Stimulated activated naive B cell treated with anti-CD40 and anti-IgM and Interleukin-4, amounts not matched to agents 10 μg/mL and 1 μg/mL and 100 μg/mL, for 72 hours (primary cell): ENCODE measurements around the gene ADK.
"Not testable (repeated sequence)": the region's sequence is repeated elsewhere in the genome, so short reads cannot be mapped to it uniquely, and the experiment has no call there.

Experiments
- ATAC-seq, 2 donors: fragments of 150-1000 bp; cut with Tn5 transposase; replicated peaks; 2 replicates each; pipeline ENCODE4 v1.10.0; 2021; ENCODE audit warnings: moderate library complexity in 1 of 2
- DNase-seq: peaks from one replicate; pipeline ENCODE4 v3.0.0; 2021
- H3K27ac Mint-ChIP-seq: one replicate; pipeline ENCODE4 v1.8.0; 2022; ENCODE audit warnings: mild to moderate bottlenecking, mixed read lengths
- H3K27me3 Mint-ChIP-seq, 2 donors: one replicate each; pipeline ENCODE4 v1.8.0; 2022; ENCODE audit warnings: mixed read lengths in 2 of 2
- H3K36me3 Mint-ChIP-seq, 2 donors: one replicate each; pipeline ENCODE4 v1.8.0; 2022; ENCODE audit warnings: mixed read lengths in 2 of 2, mild to moderate bottlenecking in 1 of 2
- H3K4me1 Mint-ChIP-seq, 2 donors: one replicate each; pipeline ENCODE4 v1.8.0; 2022; ENCODE audit warnings: mixed read lengths in 2 of 2, mild to moderate bottlenecking in 1 of 2
- H3K4me3 Mint-ChIP-seq, 2 donors: one replicate each; pipeline ENCODE4 v1.8.0; 2022; ENCODE audit warnings: mild to moderate bottlenecking in 2 of 2, mixed read lengths in 2 of 2, moderate library complexity in 1 of 2
- H3K9me3 Mint-ChIP-seq, 2 donors: one replicate each; pipeline ENCODE4 v1.8.0; 2022; ENCODE audit warnings: mixed read lengths in 2 of 2, mild to moderate bottlenecking in 1 of 2

Gene ADK

DNA sequence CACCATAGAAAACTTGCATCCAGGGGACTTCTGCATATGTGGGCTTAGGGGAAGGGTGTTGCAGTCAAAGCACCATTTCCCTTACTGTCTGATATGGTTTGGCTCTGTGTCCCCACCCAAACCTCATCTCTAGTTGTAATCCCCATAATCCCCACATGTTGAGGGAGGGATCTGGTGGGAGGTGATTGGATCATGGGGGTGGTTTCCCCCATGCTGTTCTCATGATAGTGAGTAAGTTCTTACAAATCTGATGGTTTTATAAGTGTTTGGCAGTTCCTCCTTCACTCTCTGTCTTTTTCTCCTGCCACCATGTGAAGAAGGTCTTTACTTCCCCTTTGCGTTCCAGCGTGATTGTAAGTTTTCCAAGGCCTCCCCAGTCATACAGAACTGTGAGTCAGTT is 177.4 kb downstream of the ADK start:
- Mint-ChIP-seq H3K4me3 (no peak overlapping the region), H3K27ac (no peak overlapping the region), H3K4me1 (peaks cover 9 to 33% of the 10 kb centered on the region in 2 donors), H3K9me3 (peaks cover 0 to 1% of the 10 kb centered on the region in 2 donors), H3K27me3 (no peaks in the 10 kb centered on the region), H3K36me3 (peaks cover 33 to 48% of the 10 kb centered on the region in 2 donors)
- DNase-seq (no peak), ATAC-seq (peak; percentile 36 to 43)

DNA sequence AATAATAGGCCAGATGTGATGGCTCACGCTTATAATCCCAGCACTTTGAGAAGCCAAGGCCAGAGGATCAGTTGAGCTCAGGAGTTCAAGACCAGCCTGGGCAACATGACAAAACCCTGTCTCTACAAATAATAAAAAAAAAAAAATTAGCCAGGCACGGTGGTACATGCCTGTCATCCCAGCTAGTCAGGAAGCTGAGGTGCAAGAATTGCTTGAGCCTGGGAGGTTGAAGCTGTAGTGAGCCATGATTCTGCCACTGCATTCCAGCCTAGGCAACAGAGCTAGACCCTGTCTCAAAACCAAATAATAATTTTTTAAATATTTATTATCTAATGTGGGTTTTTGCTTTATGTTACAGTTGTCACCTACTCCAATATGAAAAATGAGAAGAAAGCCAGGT is 178.9 kb downstream of the ADK start:
- peaks cover 29 to 48% of the 10 kb centered on the region in 2 donors for H3K36me3 Mint-ChIP-seq
- DNase-seq, result no peak
- H3K4me1 Mint-ChIP-seq, result peaks cover 17 to 30% of the 10 kb centered on the region in 2 donors
- no peaks in the 10 kb centered on the region for H3K27me3 Mint-ChIP-seq
- H3K27ac Mint-ChIP-seq, result no peak overlapping the region
- ATAC-seq, result no peak
- H3K4me3 Mint-ChIP-seq, result no peak overlapping the region
- H3K9me3 Mint-ChIP-seq, result peaks cover 0 to 1% of the 10 kb centered on the region in 2 donors

DNA sequence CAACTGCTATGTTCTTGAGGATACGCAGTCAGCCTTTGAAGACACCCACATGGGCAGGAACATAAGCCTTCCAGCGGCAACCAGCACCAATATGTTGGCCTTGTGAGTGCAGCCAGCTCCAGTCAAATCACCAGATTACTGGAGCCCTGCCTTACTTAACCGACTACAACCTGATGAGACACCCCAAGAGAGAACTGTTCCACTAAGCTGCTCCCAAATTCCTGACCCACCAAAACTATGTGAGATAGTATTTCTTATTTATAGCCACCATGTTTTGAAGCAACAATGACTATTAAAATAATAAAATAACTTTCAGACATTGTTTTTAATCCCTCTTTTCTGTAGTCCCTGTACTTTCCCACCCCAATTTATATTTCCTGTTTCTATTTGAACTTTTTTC is 179.6 kb downstream of the ADK start:
- Mint-ChIP-seq H3K4me3 (no peak overlapping the region), H3K27ac (no peak overlapping the region), H3K36me3 (peaks cover 28 to 46% of the 10 kb centered on the region in 2 donors), H3K4me1 (peaks cover 18 to 23% of the 10 kb centered on the region in 2 donors), H3K9me3 (peaks cover 0 to 1% of the 10 kb centered on the region in 2 donors), H3K27me3 (no peaks in the 10 kb centered on the region)
- ATAC-seq (no peak), DNase-seq (no peak)

DNA sequence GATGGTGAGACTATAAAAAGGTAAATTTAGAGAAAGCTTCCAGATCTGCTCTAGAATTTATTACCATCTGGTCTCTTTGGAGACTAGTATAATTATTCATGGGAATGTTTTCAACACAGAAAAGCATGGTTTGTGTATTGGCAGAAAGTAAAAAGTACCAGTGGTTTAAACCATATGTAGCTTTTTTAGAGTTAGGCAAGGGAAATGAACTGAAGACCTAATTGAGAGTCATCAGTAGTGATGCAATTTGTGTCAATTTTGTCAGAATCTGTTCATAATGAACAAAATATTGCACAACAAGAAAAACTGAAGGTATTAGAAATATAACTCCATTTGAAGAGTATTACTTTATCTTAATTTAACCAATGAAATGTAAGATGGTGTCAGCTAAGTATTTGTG is 181.4 kb downstream of the ADK start:
- ATAC-seq (no peak), DNase-seq (no peak)
- Mint-ChIP-seq H3K36me3 (peaks cover 26 to 45% of the 10 kb centered on the region in 2 donors), H3K27ac (no peak overlapping the region), H3K4me3 (no peak overlapping the region), H3K4me1 (peaks cover 16 to 17% of the 10 kb centered on the region in 2 donors), H3K27me3 (no peaks in the 10 kb centered on the region), H3K9me3 (peaks cover 0 to 1% of the 10 kb centered on the region in 2 donors)

DNA sequence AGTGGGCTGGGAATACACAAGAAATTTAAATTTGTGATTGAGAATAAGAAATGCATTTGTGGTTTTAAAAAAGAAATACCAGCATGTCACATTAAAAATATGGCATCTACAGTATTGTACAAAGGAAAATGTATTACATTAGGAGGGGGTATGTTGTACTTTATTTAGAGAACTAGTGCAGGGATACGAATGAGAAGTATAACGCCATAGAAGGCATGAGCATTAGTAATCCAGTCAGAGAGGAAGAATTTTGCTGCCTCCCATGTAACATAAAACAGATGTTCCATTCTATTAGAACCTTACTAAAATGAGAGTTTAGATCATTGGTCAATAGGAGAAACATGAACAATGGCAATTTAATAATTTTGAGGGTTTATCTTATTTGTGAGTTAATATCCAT is 182.2 kb downstream of the ADK start:
- Mint-ChIP-seq H3K9me3 (peaks cover 0 to 1% of the 10 kb centered on the region in 2 donors), H3K4me3 (no peak overlapping the region), H3K36me3 (peaks cover 21 to 39% of the 10 kb centered on the region in 2 donors), H3K4me1 (peaks cover 14 to 16% of the 10 kb centered on the region in 2 donors), H3K27ac (no peak overlapping the region), H3K27me3 (no peaks in the 10 kb centered on the region)
- no peak for ATAC-seq
- no peak for DNase-seq

DNA sequence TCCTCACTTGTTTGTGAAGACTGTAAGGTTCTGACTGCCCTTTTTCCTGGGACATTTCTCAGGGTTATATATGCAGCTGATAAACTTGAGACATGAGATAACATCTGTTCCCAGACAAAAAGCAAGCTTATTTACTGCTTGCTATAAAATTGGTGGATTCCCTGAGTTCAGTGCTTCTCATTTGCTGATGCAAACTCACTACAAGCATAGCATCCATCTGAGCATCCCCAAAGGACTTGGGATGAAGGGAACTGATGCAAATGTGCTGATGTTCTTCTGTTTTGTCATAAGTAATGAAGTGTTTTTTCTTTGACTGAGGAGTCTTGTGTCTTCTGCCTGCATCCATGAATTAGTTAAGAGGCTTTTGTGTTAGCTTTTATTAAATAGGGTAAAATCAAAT is 183.2 kb downstream of the ADK start:
- peak overlapping the region; percentile 27 for H3K27ac Mint-ChIP-seq
- ATAC-seq, result no peak
- H3K36me3 Mint-ChIP-seq, result peaks cover 19 to 34% of the 10 kb centered on the region in 2 donors
- H3K4me1 Mint-ChIP-seq, result peaks cover 12 to 13% of the 10 kb centered on the region in 2 donors
- H3K27me3 Mint-ChIP-seq, result no peaks in the 10 kb centered on the region
- H3K9me3 Mint-ChIP-seq, result no peaks in the 10 kb centered on the region
- H3K4me3 Mint-ChIP-seq, result no peak overlapping the region
- no peak for DNase-seq

DNA sequence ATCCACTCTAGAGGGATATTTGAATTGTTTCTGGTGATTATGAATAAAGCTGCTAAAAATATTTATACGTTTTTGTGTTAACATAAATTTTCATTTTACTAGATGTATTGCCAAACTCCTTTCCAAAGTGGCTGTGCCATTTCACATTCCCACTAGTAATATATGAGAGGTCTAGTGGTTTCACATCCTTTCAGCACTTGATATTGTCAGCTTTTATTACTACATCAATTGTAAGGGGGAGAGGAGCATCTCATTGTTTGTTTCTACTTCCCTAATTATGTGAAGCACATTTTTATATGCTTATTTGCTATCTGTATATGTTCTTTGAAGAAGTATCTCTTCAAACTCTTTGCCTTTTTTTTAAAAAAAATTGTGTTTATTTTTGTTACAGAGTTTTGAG is 184.5 kb downstream of the ADK start:
- DNase-seq, result no peak
- peaks cover 12 to 13% of the 10 kb centered on the region in 2 donors for H3K4me1 Mint-ChIP-seq
- no peaks in the 10 kb centered on the region for H3K9me3 Mint-ChIP-seq
- H3K4me3 Mint-ChIP-seq, result no peak overlapping the region
- no peak for ATAC-seq
- H3K36me3 Mint-ChIP-seq, result peaks cover 19 to 36% of the 10 kb centered on the region in 2 donors
- H3K27ac Mint-ChIP-seq, result no peak overlapping the region
- no peaks in the 10 kb centered on the region for H3K27me3 Mint-ChIP-seq

DNA sequence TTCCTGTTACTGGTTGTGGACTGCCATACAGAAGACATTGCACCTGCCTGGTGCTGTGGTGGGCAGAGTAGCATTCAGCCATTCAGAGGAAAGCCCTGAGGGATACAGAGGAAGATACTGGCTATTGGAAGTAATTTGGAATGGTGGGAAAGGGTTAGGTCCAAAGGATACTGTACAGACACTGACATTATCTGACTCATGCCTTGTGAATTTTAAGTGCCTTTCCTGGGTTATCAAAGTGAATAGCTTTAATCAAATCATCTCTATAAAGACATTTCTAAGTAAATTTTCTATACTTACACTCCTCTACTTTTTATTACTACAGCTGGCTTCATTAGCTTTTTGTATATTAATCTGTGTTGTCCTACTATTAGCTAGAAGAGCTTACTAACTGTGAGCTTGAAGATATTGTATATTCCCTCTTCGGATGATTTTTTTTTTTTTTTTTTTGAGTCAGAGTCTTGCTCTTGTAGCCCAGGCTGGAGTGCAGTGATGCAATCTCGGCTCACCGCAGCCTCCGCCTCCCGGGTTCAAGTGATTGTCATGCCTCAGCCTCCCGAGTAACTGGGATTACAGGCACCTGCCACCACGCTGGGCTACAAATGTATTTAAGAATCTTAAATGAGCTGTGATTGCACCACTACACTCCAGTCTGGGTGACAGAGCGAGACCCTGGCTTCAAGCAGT is 186.5 kb downstream of the ADK start:
- peaks cover 9 to 15% of the 10 kb centered on the region in 2 donors for H3K4me1 Mint-ChIP-seq
- H3K9me3 Mint-ChIP-seq, result peaks cover 1 to 2% of the 10 kb centered on the region in 2 donors
- H3K4me3 Mint-ChIP-seq, result no peak overlapping the region
- DNase-seq, result no peak
- H3K36me3 Mint-ChIP-seq, result peaks cover 21 to 43% of the 10 kb centered on the region in 2 donors
- H3K27ac Mint-ChIP-seq, result no peak overlapping the region
- no peak for ATAC-seq
- H3K27me3 Mint-ChIP-seq, result no peaks in the 10 kb centered on the region

DNA sequence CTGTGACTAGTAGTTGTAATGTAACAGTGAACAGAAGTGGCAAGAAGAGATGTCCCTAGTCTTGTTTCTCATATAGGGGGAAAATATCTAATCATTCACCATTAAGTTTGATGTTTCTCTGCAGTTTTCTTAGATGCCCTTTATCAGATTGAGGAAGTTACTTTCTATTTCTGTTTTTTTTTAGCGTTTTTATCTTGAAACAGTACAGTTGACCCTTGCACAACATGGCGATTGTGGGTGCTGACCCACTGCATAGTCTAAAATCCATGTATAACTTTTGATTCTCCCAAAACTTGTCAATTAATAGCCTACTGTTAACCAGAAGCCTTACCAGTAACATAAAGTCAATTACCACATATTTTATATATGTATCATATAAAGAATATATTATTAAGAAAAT is 192.0 kb downstream of the ADK start:
- ATAC-seq, result no peak

DNA sequence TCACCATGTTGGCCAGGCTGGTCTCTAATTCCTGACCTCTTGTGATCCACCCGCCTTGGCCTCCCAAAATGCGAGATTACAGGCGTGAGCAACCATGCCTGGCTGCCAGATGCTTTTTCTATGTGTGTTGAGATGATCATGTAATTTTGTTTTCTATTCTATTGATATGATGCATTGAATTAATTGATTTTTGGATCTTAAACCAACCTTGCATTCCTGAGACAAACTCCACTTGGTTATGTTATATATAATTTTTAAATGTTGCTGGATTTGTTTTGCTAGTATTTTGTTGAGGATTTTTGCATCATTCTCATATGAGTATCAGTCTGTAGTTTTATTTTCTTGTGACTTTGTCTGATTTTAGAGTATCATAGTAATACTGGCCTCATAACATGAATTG is 192.8 kb downstream of the ADK start:
- Mint-ChIP-seq H3K4me3 (no peak overlapping the region), H3K36me3 (peaks cover 54 to 66% of the 10 kb centered on the region in 2 donors), H3K27ac (no peak overlapping the region), H3K9me3 (peaks cover 3 to 11% of the 10 kb centered on the region in 2 donors), H3K27me3 (no peaks in the 10 kb centered on the region), H3K4me1 (peaks cover 2 to 4% of the 10 kb centered on the region in 2 donors)
- ATAC-seq, result no peak
- DNase-seq, result no peak

More for the DNA sequence above, 192.0 kb downstream of the ADK start:
- no peak for DNase-seq
- Mint-ChIP-seq H3K4me1 (peaks cover 0 to 2% of the 10 kb centered on the region in 2 donors), H3K4me3 (no peak overlapping the region), H3K27me3 (no peaks in the 10 kb centered on the region), H3K9me3 (peaks cover 3 to 11% of the 10 kb centered on the region in 2 donors), H3K27ac (no peak overlapping the region), H3K36me3 (peaks cover 47 to 58% of the 10 kb centered on the region in 2 donors)

DNA sequence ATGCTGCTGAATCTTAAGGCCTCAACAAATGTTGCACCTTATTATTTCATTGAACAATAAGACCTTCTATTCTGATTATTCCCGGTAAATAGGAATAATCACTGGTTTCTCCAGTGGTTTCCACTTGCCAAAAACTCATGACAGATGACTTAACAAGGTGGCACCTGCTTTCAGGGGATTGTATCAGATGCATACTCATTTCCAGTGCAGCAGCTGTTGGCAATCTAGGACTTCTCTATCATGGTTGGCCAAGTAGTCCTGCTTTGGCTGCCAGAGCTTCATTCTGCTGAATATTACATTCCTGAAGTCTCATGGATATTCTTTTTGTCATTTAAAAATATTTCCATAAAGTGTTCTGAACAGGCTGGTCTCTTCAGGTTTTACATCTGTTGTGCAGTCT is 193.3 kb downstream of the ADK start:
- ATAC-seq, result no peak
- Mint-ChIP-seq H3K4me3 (no peak overlapping the region), H3K9me3 (peaks cover 3 to 11% of the 10 kb centered on the region in 2 donors), H3K36me3 (peaks cover 55 to 66% of the 10 kb centered on the region in 2 donors), H3K4me1 (peaks cover 2 to 5% of the 10 kb centered on the region in 2 donors), H3K27me3 (no peaks in the 10 kb centered on the region), H3K27ac (no peak overlapping the region)
- DNase-seq, result no peak

DNA sequence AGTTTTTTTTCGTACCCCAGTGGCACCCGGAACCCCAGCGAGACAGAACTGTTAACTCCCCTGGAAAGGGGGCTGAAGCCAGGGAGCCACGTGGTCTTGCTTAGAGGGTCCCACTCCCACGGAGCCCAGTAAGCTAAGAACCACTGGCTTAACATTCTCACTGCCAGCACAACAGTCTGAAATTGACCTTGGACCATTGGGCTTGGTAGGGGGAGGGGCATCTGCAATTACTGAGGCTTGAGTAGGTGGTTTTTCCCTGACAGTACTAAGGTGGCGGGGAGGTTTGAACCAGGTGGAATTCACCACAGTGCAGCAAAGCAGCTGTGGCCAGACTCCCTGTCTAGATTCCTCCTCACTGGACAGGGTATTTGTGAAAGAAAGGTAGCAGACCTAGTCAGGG is 196.5 kb downstream of the ADK start:
- peaks cover 14 to 23% of the 10 kb centered on the region in 2 donors for H3K9me3 Mint-ChIP-seq
- no peak overlapping the region for H3K27ac Mint-ChIP-seq

DNA sequence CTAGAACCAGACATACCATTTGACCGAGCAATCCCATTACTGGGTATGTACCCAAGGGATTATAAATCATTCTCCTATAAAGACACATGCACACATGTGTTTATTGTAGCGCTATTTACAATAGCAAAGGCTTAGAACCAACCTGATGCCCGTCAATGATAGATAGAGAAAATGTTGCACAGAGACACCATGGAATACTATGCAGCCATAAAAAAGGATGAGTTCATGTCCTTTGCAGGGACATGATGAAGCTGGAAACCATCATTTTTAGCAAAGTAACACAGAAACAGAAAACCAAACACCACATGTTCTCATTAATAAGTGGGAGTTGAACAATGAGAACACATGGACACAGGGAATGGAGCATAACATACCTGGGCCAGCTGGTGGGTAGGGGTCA is 202.0 kb downstream of the ADK start:
- H3K27ac Mint-ChIP-seq, DNase-seq, H3K27me3 Mint-ChIP-seq, H3K4me3 Mint-ChIP-seq, H3K4me1 Mint-ChIP-seq, ATAC-seq: not testable (repeated sequence)
- peaks cover 33 to 62% of the 10 kb centered on the region in 2 donors for H3K36me3 Mint-ChIP-seq
- H3K9me3 Mint-ChIP-seq, result peaks cover 18 to 19% of the 10 kb centered on the region in 2 donors

More for the DNA sequence above, 196.5 kb downstream of the ADK start:
- Mint-ChIP-seq H3K27me3 (no peaks in the 10 kb centered on the region), H3K4me1 (peaks cover 0 to 5% of the 10 kb centered on the region in 2 donors), H3K4me3 (no peak overlapping the region), H3K36me3 (peaks cover 53 to 79% of the 10 kb centered on the region in 2 donors)
- DNase-seq (no peak), ATAC-seq (no peak)

DNA sequence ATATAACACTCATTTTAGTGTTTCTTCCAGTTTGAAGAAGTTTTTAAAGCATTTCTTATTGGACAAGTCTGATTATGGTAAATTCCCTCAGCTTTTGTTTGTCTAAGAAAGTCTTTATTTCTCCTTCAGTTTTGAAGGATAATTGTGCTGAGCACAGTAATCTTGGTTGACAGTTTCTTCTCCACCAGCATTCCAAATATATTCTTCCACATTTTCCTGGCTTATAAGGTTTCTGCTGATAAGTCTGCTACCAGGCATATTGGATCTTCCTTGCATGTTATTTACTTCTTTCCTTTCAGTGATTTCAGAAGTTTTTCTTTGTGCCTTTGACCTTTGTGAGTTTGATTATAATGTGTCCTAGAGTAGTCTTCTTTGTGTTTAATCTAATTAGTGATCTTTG is 210.7 kb downstream of the ADK start:
- H3K9me3 Mint-ChIP-seq, result peaks cover 23 to 34% of the 10 kb centered on the region in 2 donors
- peaks cover 23 to 29% of the 10 kb centered on the region in 2 donors for H3K4me1 Mint-ChIP-seq
- no peak overlapping the region for H3K27ac Mint-ChIP-seq
- no peak for DNase-seq
- peaks cover 61 to 77% of the 10 kb centered on the region in 2 donors for H3K36me3 Mint-ChIP-seq
- no peaks in the 10 kb centered on the region for H3K27me3 Mint-ChIP-seq
- ATAC-seq, result no peak
- no peak overlapping the region for H3K4me3 Mint-ChIP-seq

DNA sequence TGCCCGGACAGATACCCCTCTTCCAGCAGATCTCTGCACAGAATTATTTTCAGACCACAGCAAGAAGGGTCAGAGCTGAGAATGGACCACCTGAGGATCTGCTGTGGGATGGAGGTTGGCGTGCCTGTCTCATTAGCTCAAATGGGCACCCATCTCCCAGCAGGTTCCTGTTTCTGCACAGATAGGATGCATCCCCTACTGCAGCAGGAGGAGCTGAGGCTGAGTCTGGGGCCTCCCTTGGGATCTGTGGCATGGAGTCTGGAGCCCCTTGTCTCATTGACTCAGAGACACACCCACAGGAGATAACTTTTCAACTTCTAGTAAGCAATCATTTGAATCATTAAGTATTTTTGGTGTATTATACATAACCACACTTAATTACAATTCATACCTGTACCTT is 212.7 kb downstream of the ADK start:
- Mint-ChIP-seq H3K9me3 (peaks cover 20 to 29% of the 10 kb centered on the region in 2 donors), H3K4me1 (peaks cover 23 to 29% of the 10 kb centered on the region in 2 donors), H3K4me3 (no peak overlapping the region), H3K27ac (no peak overlapping the region), H3K27me3 (no peaks in the 10 kb centered on the region), H3K36me3 (peaks cover 60 to 75% of the 10 kb centered on the region in 2 donors)
- no peak for DNase-seq
- ATAC-seq, result peak in 1 of 2 donors; percentile 33
